Inflammatory macrophage treated with lipopolysaccharide for 4 hours (primary cell): ENCODE data around the gene WASHC2C.
A peak's percentile ranks its signal among the peaks of the same experiment; 100 is the strongest.
"Not testable (repeated sequence)": the region's sequence is repeated elsewhere in the genome, so short reads cannot be mapped to it uniquely, and the experiment has no call there.

Experiments
- DNase-seq: peaks from one replicate; pipeline ENCODE4 v3.0.0-alpha.2; 2020

The WASHC2C gene

GRCh38 chr10:45763037-45763436 lies 36.0 kb downstream of the WASHC2C start:
- not testable (repeated sequence) for DNase-seq

GRCh38 chr10:45768334-45768733 lies 41.3 kb downstream of the WASHC2C start:
- not testable (repeated sequence) for DNase-seq

GRCh38 chr10:45771757-45772461 lies 44.8 kb downstream of the WASHC2C start:
- not testable (repeated sequence) for DNase-seq

- DNase-seq = not testable (repeated sequence)
Measured at GRCh38 chr10:45786217-45786616, 59.2 kb downstream of the WASHC2C start.

- DNase-seq = not testable (repeated sequence)
Measured at GRCh38 chr10:45787212-45787741, 60.2 kb downstream of the WASHC2C start.

- not testable (repeated sequence) for DNase-seq
Measured at GRCh38 chr10:45789991-45790390, 62.9 kb downstream of the WASHC2C start.

GRCh38 chr10:45790694-45791426 lies 63.8 kb downstream of the WASHC2C start:
- DNase-seq = not testable (repeated sequence)

- DNase-seq = not testable (repeated sequence)
Measured at GRCh38 chr10:45794761-45795160, 67.7 kb downstream of the WASHC2C start.

GRCh38 chr10:45803060-45804010 lies 76.3 kb downstream of the WASHC2C start:
- DNase-seq = peak; percentile 21

- DNase-seq = not testable (repeated sequence)
Measured at GRCh38 chr10:45804996-45805395, 77.9 kb downstream of the WASHC2C start.

GRCh38 chr10:45809837-45810236 lies 82.8 kb downstream of the WASHC2C start:
- DNase-seq = no peak

- DNase-seq = peak; percentile 21
Measured at GRCh38 chr10:45811075-45811474, 84.0 kb downstream of the WASHC2C start.

- DNase-seq = not testable (repeated sequence)
Measured at GRCh38 chr10:45812959-45813358, 85.9 kb downstream of the WASHC2C start.

GRCh38 chr10:45814146-45814545 lies 87.1 kb downstream of the WASHC2C start:
- not testable (repeated sequence) for DNase-seq

- DNase-seq = no peak
Measured at GRCh38 chr10:45817130-45817859, 90.2 kb downstream of the WASHC2C start.

GRCh38 chr10:45817912-45818311 lies 90.8 kb downstream of the WASHC2C start:
- DNase-seq = no peak

GRCh38 chr10:45819552-45819951 lies 92.5 kb downstream of the WASHC2C start:
- no peak for DNase-seq

- peak; percentile 14 for DNase-seq
Measured at GRCh38 chr10:45820107-45820830, 93.2 kb downstream of the WASHC2C start.

- DNase-seq = not testable (repeated sequence)
Measured at GRCh38 chr10:45822918-45823317, 95.9 kb downstream of the WASHC2C start.
